ENCODE data around the gene XPR1.

Gene XPR1

GRCh38 chr1:180631766-180632325 lies at the start of gene XPR1:
TSS of gene XPR1 (plus strand) at chr1:180632022. CDS start at chr1:180632202, 180 bp downstream.
- peak; percentile 56 for DNase-seq

- no peak for DNase-seq
These were observed 47.0 kb upstream of the XPR1 start for GRCh38 chr1:180584869-180585268.

GRCh38 chr1:180585994-180586359 lies 45.8 kb upstream of the XPR1 start:
- DNase-seq, result no peak

- no peak for DNase-seq
These were observed 45.1 kb upstream of the XPR1 start for GRCh38 chr1:180586671-180587155.

GRCh38 chr1:180588121-180588520 lies 43.7 kb upstream of the XPR1 start:
- DNase-seq, result no peak

- no peak for DNase-seq
These were observed 40.9 kb upstream of the XPR1 start for GRCh38 chr1:180590889-180591288.

- no peak for DNase-seq
These were observed 38.4 kb upstream of the XPR1 start for GRCh38 chr1:180593382-180593781.

GRCh38 chr1:180594723-180595122 lies 37.1 kb upstream of the XPR1 start:
- DNase-seq, result no peak

GRCh38 chr1:180595966-180596365 lies 35.9 kb upstream of the XPR1 start:
- DNase-seq, result no peak

GRCh38 chr1:180597520-180597919 lies 34.3 kb upstream of the XPR1 start:
- no peak for DNase-seq

GRCh38 chr1:180598333-180598974 lies 33.4 kb upstream of the XPR1 start:
- DNase-seq, result no peak

- DNase-seq, result no peak
These were observed 31.5 kb upstream of the XPR1 start for GRCh38 chr1:180600343-180600742.

- no peak for DNase-seq
These were observed 30.3 kb upstream of the XPR1 start for GRCh38 chr1:180601512-180601911.

- DNase-seq, result no peak
These were observed 28.5 kb upstream of the XPR1 start for GRCh38 chr1:180603223-180603849.

GRCh38 chr1:180603850-180604226 lies 28.0 kb upstream of the XPR1 start:
- no peak for DNase-seq

GRCh38 chr1:180606155-180606554 lies 25.7 kb upstream of the XPR1 start:
- no peak for DNase-seq

GRCh38 chr1:180609643-180610555 lies 21.9 kb upstream of the XPR1 start:
- DNase-seq, result no peak

- DNase-seq, result no peak
These were observed 21.2 kb upstream of the XPR1 start for GRCh38 chr1:180610556-180611015.

GRCh38 chr1:180611016-180611930 lies 20.5 kb upstream of the XPR1 start:
- DNase-seq, result no peak

- DNase-seq, result no peak
These were observed 19.2 kb upstream of the XPR1 start for GRCh38 chr1:180612632-180613031.

GRCh38 chr1:180614730-180615129 lies 17.1 kb upstream of the XPR1 start:
- DNase-seq, result no peak

Data from 8988T (cell line).